Gastroesophageal sphincter (tissue), 4 donors: ENCODE measurements around the gene CLEC2A. TPM values are rescaled to one million over a fixed set of nuclear protein-coding genes. Genes with fewer than 3 reads are reported as not detected.

Source experiments
- total RNA-seq, 4 donors: library from RNA; depleted of rRNA; stranded (reverse); fragments of >200 nt; gene quantifications; one replicate each; pipeline ENCODE4 v1.1.0, GENCODE V29; 2016

Gene CLEC2A
- total RNA-seq, 4 donors from 2014 or later: not detected

Other genes starting within 250 kb of the CLEC2A start
- gene CLECL1, start 199.3 kb downstream of the CLEC2A start, total RNA-seq: not detected
- gene CD69, start 171.5 kb downstream of the CLEC2A start, total RNA-seq: 1 to 10 TPM in 2 of 4 donors, under 1 TPM in 2; 0.47 to 2.6 (median 1.1) TPM
- gene KLRF1, start 104.9 kb downstream of the CLEC2A start, total RNA-seq: not detected
- gene CLEC2B, start 63.0 kb downstream of the CLEC2A start, total RNA-seq: 10 to 100 TPM in 2 of 4 donors, 1 to 10 TPM in 2; 3.4 to 16.7 (median 8.9) TPM
- not detected for gene KLRF2, start 50.9 kb downstream of the CLEC2A start, total RNA-seq
- 1 to 10 TPM in 1 of 4 donors, under 1 TPM in 1, not detected in 2; 0.66 to 1.1 TPM for gene CLEC12A, start 39.0 kb upstream of the CLEC2A start, total RNA-seq
- gene CLEC1B, start 66.8 kb upstream of the CLEC2A start, total RNA-seq: not detected
- not detected for gene CLEC12B, start 78.3 kb upstream of the CLEC2A start, total RNA-seq
- gene CLEC9A, start 98.3 kb upstream of the CLEC2A start, total RNA-seq: not detected
- gene CLEC1A, start 166.6 kb upstream of the CLEC2A start, total RNA-seq: 1 to 10 TPM; 1.4 to 4.7 (median 2.4) TPM
- gene CLEC7A, start 197.8 kb upstream of the CLEC2A start, total RNA-seq: 1 to 10 TPM; 1.9 to 9.0 (median 5.1) TPM
- gene OLR1, start 239.8 kb upstream of the CLEC2A start, total RNA-seq: 1 to 10 TPM in 2 of 4 donors, under 1 TPM in 1, not detected in 1; 0.39 to 6.5 (median 5.5) TPM
- gene TMEM52B, start 246.7 kb upstream of the CLEC2A start, total RNA-seq: 1 to 10 TPM in 1 of 4 donors, not detected in 3; 1.2 TPM